ENCODE measurements around the gene TMPRSS13.
A peak's percentile ranks its signal among the peaks of the same experiment; 100 is the strongest.

The TMPRSS13 gene

GRCh38 chr11:117931971-117932370 is 2.8 kb upstream of the TMPRSS13 start:
- peaks cover 18 to 19% of the 10 kb centered on the region in 2 experiments for H3K4me1 ChIP-seq (ENCODE audit: control insufficient read depth in 1 of 2, insufficient read depth in 2 of 2, low read length in 2 of 2)
- no CpG with 5 or more reads among the region's 2 CpGs for WGBS (ENCODE audit: extremely low coverage, insufficient coverage, insufficient read length)
- H2BK120ac ChIP-seq (ENCODE audit: insufficient read depth, low read length, poor library complexity): no peak overlapping the region
- no peaks in the 10 kb centered on the region for H3K9me3 ChIP-seq (ENCODE audit: insufficient read depth, low read depth, low read length)
- H3K36me3 ChIP-seq (ENCODE audit: control insufficient read depth in 1 of 2, insufficient read depth in 2 of 2, low read length in 2 of 2): no peaks in the 10 kb centered on the region
- peaks cover 2% of the 10 kb centered on the region for H3K79me1 ChIP-seq (ENCODE audit: low read length)
- H3K23ac ChIP-seq (ENCODE audit: low read length): no peak overlapping the region
- H3K14ac ChIP-seq (ENCODE audit: low read length): no peak overlapping the region
- H3K27me3 ChIP-seq (ENCODE audit: insufficient read depth, low read length): no peaks in the 10 kb centered on the region
- no peak overlapping the region for H2BK5ac ChIP-seq (ENCODE audit: low read depth, low read length, poor library complexity)
- no peaks in the 10 kb centered on the region for H3K79me2 ChIP-seq (ENCODE audit: control insufficient read depth, insufficient read depth, low read length, poor library complexity)
- no peak overlapping the region for H3K4ac ChIP-seq (ENCODE audit: low read depth, low read length)
- H4K12ac ChIP-seq (ENCODE audit: low read depth, low read length): no peak overlapping the region
- H4K91ac ChIP-seq (ENCODE audit: low read depth, low read length): no peak overlapping the region
- H2BK12ac ChIP-seq (ENCODE audit: low read length): no peak overlapping the region
- H3K9ac ChIP-seq (ENCODE audit: low read length): no peak overlapping the region
- peak in 1 of 2 donors; percentile 64 for DNase-seq
- H3K4me3 ChIP-seq (ENCODE audit: low read depth, low read length): no peak overlapping the region
- no peak overlapping the region for H3K18ac ChIP-seq (ENCODE audit: low read length)
- no peak overlapping the region for H2AFZ ChIP-seq (ENCODE audit: insufficient read depth, low read length, poor library complexity)
- H4K8ac ChIP-seq (ENCODE audit: low read depth, low read length): no peak overlapping the region
- no peak overlapping the region for H2AK5ac ChIP-seq (ENCODE audit: low read length)
- H3K27ac ChIP-seq (ENCODE audit: low read depth, low read length): no peak overlapping the region
- no peak overlapping the region for H3K4me2 ChIP-seq (ENCODE audit: low read length)

GRCh38 chr11:117931331-117931950 is 2.2 kb upstream of the TMPRSS13 start:
- Histone ChIP-seq H3K4me2 (ENCODE audit: low read length) (no peak overlapping the region), H2BK12ac (ENCODE audit: low read length) (no peak overlapping the region), H3K4ac (ENCODE audit: low read depth, low read length) (no peak overlapping the region), H3K9ac (ENCODE audit: low read length) (no peak overlapping the region), H4K91ac (ENCODE audit: low read depth, low read length) (peak overlapping the region; percentile 1), H3K79me2 (ENCODE audit: control insufficient read depth, insufficient read depth, low read length, poor library complexity) (no peaks in the 10 kb centered on the region), H3K9me3 (ENCODE audit: insufficient read depth, low read depth, low read length) (no peaks in the 10 kb centered on the region), H4K8ac (ENCODE audit: low read depth, low read length) (no peak overlapping the region), H3K23ac (ENCODE audit: low read length) (no peak overlapping the region), H3K27ac (ENCODE audit: low read depth, low read length) (no peak overlapping the region), H2AFZ (ENCODE audit: insufficient read depth, low read length, poor library complexity) (no peak overlapping the region), H2BK120ac (ENCODE audit: insufficient read depth, low read length, poor library complexity) (no peak overlapping the region), H2BK5ac (ENCODE audit: low read depth, low read length, poor library complexity) (no peak overlapping the region), H3K4me1 (ENCODE audit: control insufficient read depth in 1 of 2, insufficient read depth in 2 of 2, low read length in 2 of 2) (peaks cover 18 to 19% of the 10 kb centered on the region in 2 experiments), H3K14ac (ENCODE audit: low read length) (no peak overlapping the region), H3K79me1 (ENCODE audit: low read length) (peaks cover 2% of the 10 kb centered on the region), H3K36me3 (ENCODE audit: control insufficient read depth in 1 of 2, insufficient read depth in 2 of 2, low read length in 2 of 2) (no peaks in the 10 kb centered on the region), H4K12ac (ENCODE audit: low read depth, low read length) (no peak overlapping the region), H3K4me3 (ENCODE audit: low read depth, low read length) (no peak overlapping the region), H3K18ac (ENCODE audit: low read length) (no peak overlapping the region), H2AK5ac (ENCODE audit: low read length) (no peak overlapping the region), H3K27me3 (ENCODE audit: insufficient read depth, low read length) (no peaks in the 10 kb centered on the region)
- no peak for DNase-seq
- WGBS (ENCODE audit: extremely low coverage, insufficient coverage, insufficient read length): no CpG with 5 or more reads among the region's 10 CpGs

GRCh38 chr11:117930668-117931330 is 1.6 kb upstream of the TMPRSS13 start:
- Histone ChIP-seq H2BK120ac (ENCODE audit: insufficient read depth, low read length, poor library complexity) (no peak overlapping the region), H2AK5ac (ENCODE audit: low read length) (no peak overlapping the region), H4K12ac (ENCODE audit: low read depth, low read length) (no peak overlapping the region), H2AFZ (ENCODE audit: insufficient read depth, low read length, poor library complexity) (peak overlapping the region; percentile 27), H2BK12ac (ENCODE audit: low read length) (peak overlapping the region; percentile 44), H2BK5ac (ENCODE audit: low read depth, low read length, poor library complexity) (no peak overlapping the region), H3K4ac (ENCODE audit: low read depth, low read length) (no peak overlapping the region), H3K18ac (ENCODE audit: low read length) (no peak overlapping the region), H3K27ac (ENCODE audit: low read depth, low read length) (no peak overlapping the region), H3K79me1 (ENCODE audit: low read length) (peaks cover 2% of the 10 kb centered on the region), H3K27me3 (ENCODE audit: insufficient read depth, low read length) (no peaks in the 10 kb centered on the region), H3K23ac (ENCODE audit: low read length) (no peak overlapping the region), H4K91ac (ENCODE audit: low read depth, low read length) (peak overlapping the region; percentile 33), H3K4me3 (ENCODE audit: low read depth, low read length) (no peak overlapping the region), H3K4me2 (ENCODE audit: low read length) (no peak overlapping the region), H4K8ac (ENCODE audit: low read depth, low read length) (no peak overlapping the region), H3K4me1 (ENCODE audit: control insufficient read depth in 1 of 2, insufficient read depth in 2 of 2, low read length in 2 of 2) (peaks cover 18 to 19% of the 10 kb centered on the region in 2 experiments), H3K14ac (ENCODE audit: low read length) (no peak overlapping the region), H3K79me2 (ENCODE audit: control insufficient read depth, insufficient read depth, low read length, poor library complexity) (no peaks in the 10 kb centered on the region), H3K9me3 (ENCODE audit: insufficient read depth, low read depth, low read length) (no peaks in the 10 kb centered on the region), H3K9ac (ENCODE audit: low read length) (no peak overlapping the region), H3K36me3 (ENCODE audit: control insufficient read depth in 1 of 2, insufficient read depth in 2 of 2, low read length in 2 of 2) (no peaks in the 10 kb centered on the region)
- WGBS (ENCODE audit: extremely low coverage, insufficient coverage, insufficient read length): no CpG with 5 or more reads among the region's 9 CpGs
- no peak for DNase-seq

- H2BK120ac ChIP-seq (ENCODE audit: insufficient read depth, low read length, poor library complexity): no peak overlapping the region
- H3K4me1 ChIP-seq (ENCODE audit: control insufficient read depth in 1 of 2, insufficient read depth in 2 of 2, low read length in 2 of 2): peaks cover 18 to 19% of the 10 kb centered on the region in 2 experiments
- no CpG with 5 or more reads among the region's 7 CpGs for WGBS (ENCODE audit: extremely low coverage, insufficient coverage, insufficient read length)
These were observed 841 bp upstream of the TMPRSS13 start for GRCh38 chr11:117929916-117930570.

More at GRCh38 chr11:117929916-117930570, 841 bp upstream of the TMPRSS13 start:
- no peak overlapping the region for H3K14ac ChIP-seq (ENCODE audit: low read length)
- H3K9ac ChIP-seq (ENCODE audit: low read length): no peak overlapping the region
- no peaks in the 10 kb centered on the region for H3K79me2 ChIP-seq (ENCODE audit: control insufficient read depth, insufficient read depth, low read length, poor library complexity)
- no peak overlapping the region for H2AFZ ChIP-seq (ENCODE audit: insufficient read depth, low read length, poor library complexity)
- H3K18ac ChIP-seq (ENCODE audit: low read length): no peak overlapping the region
- no peak overlapping the region for H2BK5ac ChIP-seq (ENCODE audit: low read depth, low read length, poor library complexity)
- H3K9me3 ChIP-seq (ENCODE audit: insufficient read depth, low read depth, low read length): no peaks in the 10 kb centered on the region
- no peak overlapping the region for H3K27ac ChIP-seq (ENCODE audit: low read depth, low read length)
- no peak overlapping the region for H3K4ac ChIP-seq (ENCODE audit: low read depth, low read length)
- H3K36me3 ChIP-seq (ENCODE audit: control insufficient read depth in 1 of 2, insufficient read depth in 2 of 2, low read length in 2 of 2): no peaks in the 10 kb centered on the region
- H3K27me3 ChIP-seq (ENCODE audit: insufficient read depth, low read length): no peaks in the 10 kb centered on the region
- peak overlapping the region; percentile 44 for H2BK12ac ChIP-seq (ENCODE audit: low read length)
- no peak overlapping the region for H3K4me3 ChIP-seq (ENCODE audit: low read depth, low read length)
- no peak overlapping the region for H4K8ac ChIP-seq (ENCODE audit: low read depth, low read length)
- H3K4me2 ChIP-seq (ENCODE audit: low read length): no peak overlapping the region
- DNase-seq: peak; percentile 37 to 82
- H3K23ac ChIP-seq (ENCODE audit: low read length): no peak overlapping the region
- peaks cover 2% of the 10 kb centered on the region for H3K79me1 ChIP-seq (ENCODE audit: low read length)
- peak overlapping the region; percentile 33 for H4K91ac ChIP-seq (ENCODE audit: low read depth, low read length)
- no peak overlapping the region for H2AK5ac ChIP-seq (ENCODE audit: low read length)
- no peak overlapping the region for H4K12ac ChIP-seq (ENCODE audit: low read depth, low read length)

Data from trophoblast cell (in vitro differentiated cells and primary cell).